NB4 (cell line): Measurements from ENCODE around the gene SPECC1L.

Source experiments
- DNase-seq: peaks from one replicate; pipeline ENCODE4 v3.0.0; 2010; ENCODE audit warnings: low read depth
- H3K4me3 ChIP-seq: one replicate; pipeline ENCODE4 v1.5.1; 2011; ENCODE audit warnings: mild to moderate bottlenecking, low read depth, low read length, moderate library complexity
- MYC ChIP-seq: IDR thresholded peaks from 2 replicates; pipeline ENCODE4 v1.6.1; 2011; ENCODE audit warnings: low read depth, low read length
- POLR2A ChIP-seq: IDR thresholded peaks from 2 replicates; pipeline ENCODE4 v1.6.1; 2011; ENCODE audit warnings: mild to moderate bottlenecking; ENCODE audit not compliant: insufficient read length; ENCODE audit errors: extremely low read depth
- TF ChIP-seq, protein P1 (sequence below): IDR thresholded peaks from 2 replicates; pipeline ENCODE4 v1.6.1; 2011; ENCODE audit warnings: low read depth, low read length
- TF ChIP-seq, protein P2 (sequence below): IDR thresholded peaks from one replicate; pipeline ENCODE4 v1.5.1; 2012; ENCODE audit warnings: low read depth, low read length

The SPECC1L gene

DNA sequence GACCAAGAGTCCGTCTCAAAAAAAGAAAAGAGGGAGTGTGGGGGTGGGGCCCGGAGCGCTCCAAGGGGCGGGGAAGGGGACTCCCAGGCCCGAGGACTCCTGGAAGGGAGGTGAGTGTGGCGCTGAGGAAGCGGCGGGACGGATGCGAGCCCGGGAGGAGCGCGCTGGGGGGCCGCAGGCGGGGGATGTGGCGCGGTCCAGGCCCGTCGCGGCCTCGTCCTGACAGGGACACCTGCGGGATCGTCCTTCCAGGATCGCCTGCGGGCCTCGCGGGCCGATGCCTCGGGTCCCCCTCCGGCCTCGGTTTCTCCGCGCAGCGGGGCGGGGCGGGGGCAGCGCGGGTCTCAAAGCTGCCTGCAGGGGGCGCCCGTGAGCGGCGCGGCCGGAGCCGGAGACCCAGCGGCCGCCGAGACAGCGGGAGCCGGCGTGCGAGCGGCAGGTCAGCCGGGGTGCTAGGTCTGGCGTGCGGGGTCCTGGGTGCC is 152.9 kb downstream of the SPECC1L start:
- TF ChIP-seq, protein P1, sequence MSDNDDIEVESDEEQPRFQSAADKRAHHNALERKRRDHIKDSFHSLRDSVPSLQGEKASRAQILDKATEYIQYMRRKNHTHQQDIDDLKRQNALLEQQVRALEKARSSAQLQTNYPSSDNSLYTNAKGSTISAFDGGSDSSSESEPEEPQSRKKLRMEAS = no peak
- TF ChIP-seq, protein P2, sequence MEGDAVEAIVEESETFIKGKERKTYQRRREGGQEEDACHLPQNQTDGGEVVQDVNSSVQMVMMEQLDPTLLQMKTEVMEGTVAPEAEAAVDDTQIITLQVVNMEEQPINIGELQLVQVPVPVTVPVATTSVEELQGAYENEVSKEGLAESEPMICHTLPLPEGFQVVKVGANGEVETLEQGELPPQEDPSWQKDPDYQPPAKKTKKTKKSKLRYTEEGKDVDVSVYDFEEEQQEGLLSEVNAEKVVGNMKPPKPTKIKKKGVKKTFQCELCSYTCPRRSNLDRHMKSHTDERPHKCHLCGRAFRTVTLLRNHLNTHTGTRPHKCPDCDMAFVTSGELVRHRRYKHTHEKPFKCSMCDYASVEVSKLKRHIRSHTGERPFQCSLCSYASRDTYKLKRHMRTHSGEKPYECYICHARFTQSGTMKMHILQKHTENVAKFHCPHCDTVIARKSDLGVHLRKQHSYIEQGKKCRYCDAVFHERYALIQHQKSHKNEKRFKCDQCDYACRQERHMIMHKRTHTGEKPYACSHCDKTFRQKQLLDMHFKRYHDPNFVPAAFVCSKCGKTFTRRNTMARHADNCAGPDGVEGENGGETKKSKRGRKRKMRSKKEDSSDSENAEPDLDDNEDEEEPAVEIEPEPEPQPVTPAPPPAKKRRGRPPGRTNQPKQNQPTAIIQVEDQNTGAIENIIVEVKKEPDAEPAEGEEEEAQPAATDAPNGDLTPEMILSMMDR = peak; percentile 51
- no peak overlapping the region for H3K4me3 ChIP-seq
- peak; percentile 66 for DNase-seq

DNA sequence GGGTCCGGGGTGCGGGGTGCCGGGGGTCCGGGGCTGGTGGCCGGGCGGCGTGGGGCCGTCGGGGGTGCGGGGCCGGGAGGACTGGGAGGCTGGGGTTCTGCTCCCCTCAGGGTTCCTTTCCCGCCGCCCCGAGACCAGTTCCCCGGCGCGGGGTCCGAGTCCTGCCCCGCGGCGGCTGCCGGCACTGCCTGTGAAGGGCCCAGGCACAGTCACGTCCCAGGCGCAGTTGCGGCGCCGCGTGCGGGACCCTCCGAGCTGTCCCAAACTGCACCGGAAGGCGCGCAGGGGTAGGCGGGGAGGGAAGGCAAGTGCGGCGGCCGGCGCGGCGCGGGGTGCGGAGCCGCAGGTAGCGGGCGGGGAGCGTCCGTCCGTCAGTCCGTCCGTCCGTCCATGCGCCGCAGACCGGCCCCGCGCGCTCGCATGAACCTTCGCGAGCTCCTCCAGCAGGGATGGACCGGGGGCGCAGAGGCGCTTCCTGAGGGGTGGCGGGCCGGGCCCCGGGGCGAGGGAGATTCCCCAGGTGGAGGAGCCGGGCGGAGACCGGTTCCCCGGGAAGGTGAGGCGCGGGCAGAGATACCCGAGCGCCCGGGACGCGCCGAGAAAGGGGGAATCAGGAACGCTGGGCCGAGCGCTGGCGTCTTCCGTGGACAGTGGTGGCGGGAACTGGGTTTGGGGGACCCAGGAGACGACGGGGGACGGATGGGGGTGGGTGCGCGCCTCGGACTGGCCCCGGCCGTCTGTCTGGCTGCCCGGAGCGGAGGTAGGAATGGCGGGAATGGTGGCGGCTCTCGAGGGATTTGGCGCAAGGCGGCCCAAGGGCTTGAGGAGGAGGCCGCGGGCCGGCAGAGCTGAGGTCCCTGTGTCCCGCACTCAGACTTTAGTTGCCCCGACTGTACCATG is 153.6 kb downstream of the SPECC1L start:
- peak; percentile 53 for DNase-seq
- TF ChIP-seq MYC = no peak
- TF ChIP-seq, protein P1 = no peak
- TF ChIP-seq POLR2A = no peak
- TF ChIP-seq, protein P2 = no peak
- H3K4me3 ChIP-seq = peak overlapping the region; percentile 48

DNA sequence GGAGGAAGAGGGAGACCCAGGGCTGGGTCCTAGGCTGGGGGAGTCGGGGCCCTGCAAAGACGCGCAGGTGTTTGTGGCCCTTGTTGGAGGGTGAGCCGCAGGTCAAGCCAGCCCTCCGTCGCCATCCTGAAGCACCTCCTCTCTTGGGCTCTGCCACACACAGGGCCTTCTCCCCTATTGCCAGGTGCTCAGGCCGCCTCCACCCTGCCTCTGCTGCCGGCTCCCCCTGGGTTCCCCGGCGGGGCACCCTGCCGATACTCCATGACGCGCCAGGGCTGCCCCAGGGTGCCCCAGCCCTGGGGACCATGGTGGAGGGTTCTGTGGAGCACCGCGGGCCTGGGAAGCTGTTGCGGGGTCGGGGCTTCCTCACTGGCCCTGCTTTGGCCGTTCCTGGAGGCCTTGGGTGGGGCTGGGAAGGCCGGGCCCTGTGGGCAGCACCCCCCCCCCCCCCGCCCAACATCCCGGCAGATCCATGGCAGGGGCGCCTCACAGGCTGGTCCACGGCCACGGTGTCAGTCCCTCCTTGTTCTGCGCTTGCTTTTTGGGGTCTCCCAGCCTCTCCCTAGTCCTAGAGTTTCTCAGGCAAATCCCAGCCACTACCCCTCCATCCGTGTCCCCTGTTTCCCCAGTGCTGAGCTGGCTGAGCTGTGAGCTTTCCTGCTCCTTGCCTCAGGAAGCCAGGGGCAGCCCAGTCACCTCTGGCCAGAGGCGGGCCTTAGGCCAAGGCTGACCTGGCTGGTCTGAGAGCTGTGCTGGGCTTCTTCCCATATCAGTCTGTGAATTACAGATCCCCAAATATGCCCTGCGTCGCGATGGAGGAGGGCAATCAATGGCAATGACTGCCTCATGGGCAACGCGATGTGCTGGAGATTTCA is 154.5 kb downstream of the SPECC1L start:
- no peak for TF ChIP-seq POLR2A
- TF ChIP-seq, protein P1 = no peak
- TF ChIP-seq, protein P2 = no peak
- TF ChIP-seq MYC = no peak
- H3K4me3 ChIP-seq = no peak overlapping the region
- no peak for DNase-seq

DNA sequence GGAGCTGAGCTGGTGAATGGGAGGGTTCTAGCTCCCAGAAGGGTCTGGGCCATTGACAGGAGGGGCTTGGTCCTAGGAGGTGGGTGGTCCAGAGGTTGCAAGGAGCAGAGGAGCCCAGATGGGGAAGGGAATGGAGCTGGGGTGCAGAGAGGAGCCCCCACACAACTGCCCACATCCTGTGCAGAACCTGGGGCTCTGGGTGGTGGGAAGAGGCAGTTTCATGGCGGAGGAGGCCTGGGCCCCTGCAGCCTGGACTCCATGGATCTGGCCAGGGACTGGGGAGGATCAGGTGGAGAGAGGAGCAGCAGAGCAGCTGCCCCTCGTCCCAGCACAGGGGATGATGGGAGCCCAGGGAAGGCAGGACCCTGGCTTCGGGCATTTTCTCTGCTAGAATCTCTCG is 155.8 kb downstream of the SPECC1L start:
- TF ChIP-seq, protein P1 = no peak
- TF ChIP-seq, protein P2 = no peak
- TF ChIP-seq MYC = no peak
- TF ChIP-seq POLR2A = no peak
- DNase-seq = no peak
- H3K4me3 ChIP-seq = no peak overlapping the region

DNA sequence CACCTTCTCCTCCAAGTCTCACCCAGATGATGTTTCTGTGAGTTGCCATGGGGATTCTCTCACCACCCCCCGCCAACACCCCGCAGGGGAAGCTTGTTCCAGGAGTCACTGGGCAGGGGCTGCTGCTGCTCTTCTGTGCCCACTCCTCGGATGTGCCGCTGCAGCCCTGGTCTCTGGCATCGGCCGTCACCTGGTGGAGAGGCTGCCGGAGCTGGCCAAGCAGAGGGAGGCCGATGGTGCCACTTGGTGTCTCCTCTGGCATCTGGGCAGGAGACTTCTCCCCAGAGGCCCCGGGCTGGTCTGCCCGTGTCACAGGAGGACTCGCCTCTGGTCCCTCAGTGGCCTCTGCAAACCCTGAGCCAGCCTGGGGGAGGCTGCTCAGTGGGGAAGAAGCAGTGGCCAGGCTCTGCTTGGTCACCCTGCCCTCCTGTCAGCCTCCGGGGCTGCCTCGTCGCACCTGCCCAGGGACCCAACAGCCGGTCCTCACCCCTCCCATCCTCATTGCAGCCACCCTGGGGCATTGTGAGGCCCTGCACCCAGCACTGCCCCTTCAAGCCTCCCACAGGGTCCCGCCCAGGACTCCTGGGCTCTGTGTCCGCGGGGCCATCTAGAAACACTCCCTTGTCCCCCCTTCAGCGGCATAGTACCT is 156.3 kb downstream of the SPECC1L start:
- H3K4me3 ChIP-seq = no peak overlapping the region
- DNase-seq = no peak
- no peak for TF ChIP-seq MYC
- TF ChIP-seq POLR2A = no peak
- TF ChIP-seq, protein P2 = no peak
- TF ChIP-seq, protein P1 = no peak
